H1 (cell line): ENCODE results near the gene RPS6KA2. TPM values are rescaled to one million over a fixed set of nuclear protein-coding genes. Genes with fewer than 3 reads are reported as not detected.

Source experiments
- CTCF ChIA-PET: fragments of 300-600 bp; sonication (Branson Sonifier 250); formaldehyde crosslinking; loops from one replicate; lab custom pipeline; 2021; ENCODE audit not compliant: partially characterized antibody; lab: Charles Lee
- POLR2A ChIA-PET: fragments of 300-600 bp; sonication (Branson Sonifier 250); formaldehyde crosslinking; loops from one replicate; lab custom pipeline; 2021; ENCODE audit warnings: inconsistent platforms; ENCODE audit not compliant: partially characterized antibody; lab: Charles Lee
- DNase-seq, 2 experiments: peaks; one replicate each; pipeline versions ENCODE4 v3.0.0 to v3.0.0-alpha.2; 2010 to 2022; ENCODE audit warnings: low spot score in 2 of 2, low read depth in 1 of 2, mixed read lengths in 1 of 2
- FAIRE-seq: peaks from 2 replicates; lab custom pipeline; 2011; peaks lifted over from hg19 to GRCh38; lab: Jason Lieb, UNC
- H2AFZ ChIP-seq: 2 replicates; pipeline ENCODE4 v1.8.1; 2012; ENCODE audit warnings: low read length, inconsistent platforms
- H2AK5ac ChIP-seq: 2 replicates; pipeline ENCODE4 v1.6.1; 2013; ENCODE audit warnings: low read depth, low read length
- H2BK120ac ChIP-seq: replicated peaks from 2 replicates; pipeline ENCODE3; 2013; ENCODE audit warnings: low read depth, low read length, inconsistent platforms
- H2BK12ac ChIP-seq: 2 replicates; pipeline ENCODE4 v1.6.1; 2013; ENCODE audit warnings: low read depth, low read length
- H2BK15ac ChIP-seq: 2 replicates; pipeline ENCODE4 v1.6.1; 2013; ENCODE audit warnings: low read length
- H2BK20ac ChIP-seq: 2 replicates; pipeline ENCODE4 v1.6.1; 2013; ENCODE audit warnings: low read length
- H2BK5ac ChIP-seq: 2 replicates; pipeline ENCODE4 v1.6.1; 2013; ENCODE audit warnings: low read depth, low read length
- H3K14ac ChIP-seq: 2 replicates; pipeline ENCODE4 v1.6.1; 2013; ENCODE audit warnings: inconsistent platforms; ENCODE audit not compliant: insufficient read length
- H3K18ac ChIP-seq: 2 replicates; pipeline ENCODE4 v1.6.1; 2013; ENCODE audit warnings: low read length; ENCODE audit errors: extremely low read depth
- H3K23ac ChIP-seq: 2 replicates; pipeline ENCODE4 v1.6.1; 2013; ENCODE audit warnings: inconsistent platforms; ENCODE audit not compliant: insufficient read length
- H3K23me2 ChIP-seq: 2 replicates; pipeline ENCODE4 v1.6.1; 2013; ENCODE audit warnings: low read depth, low read length
- H3K27ac ChIP-seq: 2 replicates; pipeline ENCODE4 v1.6.1; 2011; ENCODE audit warnings: low read depth, low read length, inconsistent platforms
- H3K27me3 ChIP-seq, 4 experiments: replicated peaks in 1 of 4; 1 replicate in 1 of 4; 2 replicates in 3 of 4; pipeline versions ENCODE4 v1.6.1 to v1.8.1; 2011 to 2013; ENCODE audit warnings: low read length in 3 of 4, mild to moderate bottlenecking in 3 of 4, inconsistent platforms in 2 of 4, mixed read lengths in 2 of 4, moderate library complexity in 1 of 4; ENCODE audit not compliant: control insufficient read depth in 3 of 4, insufficient read depth in 3 of 4; ENCODE audit errors: extremely low read depth in 1 of 4
- H3K36me3 ChIP-seq, 4 experiments: 2 replicates each; pipeline versions ENCODE4 v1.6.1 to v1.8.1; 2011 to 2013; ENCODE audit warnings: mild to moderate bottlenecking in 4 of 4, low read length in 3 of 4, moderate library complexity in 2 of 4, control low read depth in 1 of 4, inconsistent platforms in 1 of 4; ENCODE audit not compliant: insufficient read depth in 4 of 4, control insufficient read depth in 2 of 4
- H3K4ac ChIP-seq: replicated peaks from 2 replicates; pipeline ENCODE3; 2013; ENCODE audit warnings: low read length, low read depth, mixed read lengths, inconsistent platforms; ENCODE audit not compliant: insufficient read length
- H3K4me1 ChIP-seq, 4 experiments: replicated peaks in 1 of 4; 1 replicate in 1 of 4; 2 replicates in 3 of 4; pipeline versions ENCODE4 v1.6.1 to v1.8.1; 2011 to 2013; ENCODE audit warnings: low read length in 3 of 4, inconsistent platforms in 2 of 4, mixed read lengths in 1 of 4; ENCODE audit not compliant: insufficient read depth in 4 of 4, control insufficient read depth in 3 of 4
- H3K4me2 ChIP-seq, 2 experiments: 2 replicates each; pipeline versions ENCODE4 v1.6.1 to v1.8.1; 2011 to 2013; ENCODE audit warnings: low read depth in 2 of 2, low read length in 2 of 2, control low read depth in 1 of 2, inconsistent platforms in 1 of 2, mild to moderate bottlenecking in 1 of 2; ENCODE audit not compliant: insufficient read depth in 1 of 2
- H3K4me3 ChIP-seq, 4 experiments: fragments of 200-600, 300-600 bp in 1 of 4; sonication (generic), shearing (Covaris generic), sonication (Bioruptor Twin) in 1 of 4; 2 replicates each; pipeline versions ENCODE4 v1.5.1 to v1.8.1; 2011 to 2016; ENCODE audit warnings: low read length in 4 of 4, low read depth in 3 of 4, control low read depth in 2 of 4, inconsistent platforms in 2 of 4, mild to moderate bottlenecking in 2 of 4, mixed read lengths in 1 of 4, moderate library complexity in 1 of 4; ENCODE audit not compliant: insufficient read depth in 2 of 4; ENCODE audit errors: extremely low read depth in 1 of 4
- H3K56ac ChIP-seq: replicated peaks from 2 replicates; pipeline ENCODE3; 2013; ENCODE audit warnings: low read depth, mild to moderate bottlenecking, mixed read lengths, low read length, inconsistent platforms; ENCODE audit not compliant: insufficient read length
- H3K79me1 ChIP-seq: 2 replicates; pipeline ENCODE4 v1.6.1; 2013; ENCODE audit warnings: low read depth, low read length, control low read depth
- H3K79me2 ChIP-seq, 2 experiments: 2 replicates each; pipeline versions ENCODE4 v1.6.1 to v1.8.1; 2012 to 2013; ENCODE audit warnings: low read length in 2 of 2, mild to moderate bottlenecking in 2 of 2, inconsistent platforms in 1 of 2; ENCODE audit not compliant: insufficient read depth in 2 of 2, control insufficient read depth in 1 of 2
- H3K9ac ChIP-seq, 4 experiments: replicated peaks in 1 of 4; 1 replicate in 1 of 4; 2 replicates in 3 of 4; pipeline versions ENCODE4 v1.6.1 to v1.8.1; 2011 to 2013; ENCODE audit warnings: low read depth in 3 of 4, low read length in 3 of 4, control low read depth in 2 of 4, mild to moderate bottlenecking in 2 of 4, moderate library complexity in 2 of 4, inconsistent platforms in 1 of 4; ENCODE audit errors: extremely low read depth in 1 of 4
- H3K9me3 ChIP-seq, 2 experiments: 2 replicates each; pipeline versions ENCODE4 v1.6.1 to v1.8.1; 2012 to 2013; ENCODE audit warnings: mild to moderate bottlenecking in 2 of 2, moderate library complexity in 2 of 2, control low read depth in 1 of 2, inconsistent platforms in 1 of 2, low read depth in 1 of 2, low read length in 1 of 2, mixed read lengths in 1 of 2; ENCODE audit not compliant: insufficient read depth in 2 of 2
- H4K20me1 ChIP-seq, 2 experiments: replicated peaks in 1 of 2; 2 replicates each; pipeline versions ENCODE3 to v1.8.1; 2011 to 2013; ENCODE audit warnings: inconsistent platforms in 2 of 2, low read length in 2 of 2, mild to moderate bottlenecking in 1 of 2; ENCODE audit not compliant: insufficient read depth in 2 of 2, control insufficient read depth in 1 of 2
- H4K5ac ChIP-seq: 2 replicates; pipeline ENCODE4 v1.6.1; 2013; ENCODE audit warnings: low read length, low read depth, mixed read lengths, inconsistent platforms; ENCODE audit not compliant: insufficient read length
- H4K8ac ChIP-seq: 2 replicates; pipeline ENCODE4 v1.8.0; 2013; ENCODE audit warnings: mild to moderate bottlenecking, moderate library complexity, low read length, inconsistent platforms; ENCODE audit not compliant: insufficient read depth; ENCODE audit errors: extremely low read depth
- H4K91ac ChIP-seq: replicated peaks from 2 replicates; pipeline ENCODE3; 2013; ENCODE audit warnings: low read length, mixed read lengths, inconsistent platforms; ENCODE audit not compliant: insufficient read length
- ATF3 ChIP-seq: IDR thresholded peaks from 2 replicates; pipeline ENCODE4 v1.6.1; 2011; ENCODE audit warnings: low read depth, mild to moderate bottlenecking, low read length; ENCODE audit not compliant: insufficient read depth
- BCL11A ChIP-seq, 2 experiments: IDR thresholded peaks; one replicate each; pipeline ENCODE4 v1.6.1; 2011; ENCODE audit warnings: low read depth in 2 of 2, low read length in 2 of 2, mild to moderate bottlenecking in 2 of 2
- CEBPB ChIP-seq: IDR thresholded peaks from 2 replicates; pipeline ENCODE4 v1.6.1; 2012; ENCODE audit warnings: low read depth, low read length
- EGR1 ChIP-seq: IDR thresholded peaks from 2 replicates; pipeline ENCODE4 v1.6.1; 2011; ENCODE audit warnings: low read depth, low read length, borderline replicate concordance
- FOSL1 ChIP-seq: IDR thresholded peaks from 2 replicates; pipeline ENCODE4 v1.6.1; 2011; ENCODE audit warnings: mild to moderate bottlenecking, low read depth, low read length, moderate library complexity; ENCODE audit not compliant: insufficient read depth
- MAFK ChIP-seq: IDR thresholded peaks from 2 replicates; pipeline ENCODE4 v1.6.1; 2012; ENCODE audit warnings: low read depth, mild to moderate bottlenecking, improper control_type of control experiment, low read length
- PHF8 ChIP-seq: fragments of 200-600 bp; sonication (generic); conservative IDR thresholded peaks from 2 replicates; pipeline ENCODE4 v1.7.1; 2012; ENCODE audit warnings: low read depth, mild to moderate bottlenecking, inconsistent platforms, low read length, moderate library complexity
- RAD21 ChIP-seq, 2 experiments: IDR thresholded peaks in 1 of 2; conservative IDR thresholded peaks in 1 of 2; 2 replicates each; pipeline ENCODE4 v1.6.1; 2011; ENCODE audit warnings: low read depth in 2 of 2, low read length in 2 of 2, improper control_type of control experiment in 1 of 2, inconsistent platforms in 1 of 2, mild to moderate bottlenecking in 1 of 2, moderate library complexity in 1 of 2
- SAP30 ChIP-seq: fragments of 300-600 bp; sonication (generic); IDR thresholded peaks from 2 replicates; pipeline ENCODE4 v1.7.1; 2012; ENCODE audit warnings: low read length, moderate library complexity, mild to moderate bottlenecking, inconsistent platforms; ENCODE audit not compliant: insufficient read depth, insufficient replicate concordance
- WGBS, 2 experiments: shearing (Covaris generic) in 1 of 2; methylation state at CpG; one replicate each; pipeline versions ENCODE4 v1.1.6 to v1.1.7; 2013 to 2015; ENCODE audit warnings: low lambda C conversion rate in 2 of 2, mixed read lengths in 2 of 2, inconsistent platforms in 1 of 2, low coverage in 1 of 2, missing lambda C conversion rate in 1 of 2; ENCODE audit not compliant: insufficient replicate concordance in 2 of 2, insufficient coverage in 1 of 2, insufficient read length in 1 of 2; ENCODE audit errors: extremely low coverage in 1 of 2, missing lambda C conversion rate in 1 of 2; 5-methylcytosine and 5-hydroxymethylcytosine counted together
- polyA plus RNA-seq, 7 experiments: library from polyadenylated mRNA; depleted of rRNA in 3 of 7; stranded (reverse) in 5 of 7; unstranded in 2 of 7; fragments of >200 nt in 5 of 7; fragments of 200-250 nt in 2 of 7; gene quantifications; 1 replicate in 5 of 7; 2 replicates in 1 of 7; 4 replicates in 1 of 7; pipeline versions ENCODE4 v1.2.1 to v1.2.3, GENCODE V29; 2011 to 2013; ENCODE audit warnings: missing spikeins in 2 of 7, mixed read lengths in 2 of 7
- total RNA-seq: library from RNA; stranded (reverse); fragmentation: NEBNext Ultra II Directional; extraction: Animal tissue kit (Norgen Biotek cat#: 25700); gene quantifications from 2 replicates; pipeline ENCODE4 v1.2.1, GENCODE V29; 2021
- TF ChIP-seq, protein P1 (sequence below): IDR thresholded peaks from 2 replicates; pipeline ENCODE4 v1.6.1; 2012; ENCODE audit warnings: inconsistent platforms

RPS6KA2 gene
- total and polyA plus RNA-seq, 2 of the 8 experiments (the other 6 are each of a cell fraction or from before 2014, with no cell fraction given), result 8.8 to 25.7 TPM

GRCh38 chr6:166672146-166672545, 45.1 kb upstream of the RPS6KA2 start:
- H3K4me3 ChIP-seq, result no peak overlapping the region
- no peaks in the 10 kb centered on the region for H3K79me1 ChIP-seq
- no peak overlapping the region for H2AFZ ChIP-seq
- no peak overlapping the region for H3K56ac ChIP-seq
- H3K23ac ChIP-seq, result no peak overlapping the region
- no peak for TF ChIP-seq ATF3
- no peak for TF ChIP-seq BCL11A (IDR thresholded peaks at IDR 0.05; ENCODE audit: low read depth in 2 of 2, low read length in 2 of 2)
- TF ChIP-seq FOSL1, result no peak
- TF ChIP-seq CEBPB, result no peak
- TF ChIP-seq PHF8, result no peak
- no peak for TF ChIP-seq MAFK
- TF ChIP-seq EGR1, result no peak
- TF ChIP-seq RAD21 (IDR thresholded peaks at IDR 0.05 in 1 of 2, conservative IDR thresholded peaks at IDR 0.05 in 1 of 2; ENCODE audit: low read depth in 2 of 2, low read length in 2 of 2), result no peak
- TF ChIP-seq SAP30, result no peak
- TF ChIP-seq, protein P1, sequence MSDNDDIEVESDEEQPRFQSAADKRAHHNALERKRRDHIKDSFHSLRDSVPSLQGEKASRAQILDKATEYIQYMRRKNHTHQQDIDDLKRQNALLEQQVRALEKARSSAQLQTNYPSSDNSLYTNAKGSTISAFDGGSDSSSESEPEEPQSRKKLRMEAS, result no peak
- ChIA-PET POLR2A (interaction anchor here (1.6 kb wide), 1 partner anchor 12 kb away, joined by 3 read pairs; no protein-coding TSS in a partner anchor), CTCF (no interaction called here)
- DNase-seq (no peak), FAIRE-seq (no peak)
- no peak overlapping the region for H4K5ac ChIP-seq
- no peaks in the 10 kb centered on the region for H4K20me1 ChIP-seq
- peaks cover 0 to 3% of the 10 kb centered on the region in 2 experiments; a peak in 1 of 4 replicates for H3K9me3 ChIP-seq
- no peak overlapping the region for H2BK12ac ChIP-seq
- no peak overlapping the region for H2BK15ac ChIP-seq
- H2AK5ac ChIP-seq, result no peak overlapping the region
- H3K14ac ChIP-seq, result no peak overlapping the region
- no peak overlapping the region for H2BK120ac ChIP-seq
- H3K79me2 ChIP-seq, result no peaks in the 10 kb centered on the region
- no peak overlapping the region for H3K9ac ChIP-seq
- no peak overlapping the region for H4K8ac ChIP-seq
- H3K18ac ChIP-seq, result no peak overlapping the region
- no peak overlapping the region for H3K27ac ChIP-seq
- no peak overlapping the region for H4K91ac ChIP-seq
- H3K23me2 ChIP-seq, result no peaks in the 10 kb centered on the region
- H3K27me3 ChIP-seq, result peaks cover 0 to 6% (median 2%) of the 10 kb centered on the region in 4 experiments; a peak in 1 of 7 replicates
- H3K4me2 ChIP-seq, result no peak overlapping the region
- 84% methylated on average over 12 of the region's 12 CpGs; no CpG with 5 or more reads in 1 of the 2 experiments for WGBS, 2 experiments
- no peak overlapping the region for H2BK5ac ChIP-seq
- H3K4ac ChIP-seq, result no peak overlapping the region
- no peak overlapping the region for H2BK20ac ChIP-seq
- H3K4me1 ChIP-seq, result peaks cover 3 to 11% (median 6%) of the 10 kb centered on the region in 4 experiments
- H3K36me3 ChIP-seq, result no peaks in the 10 kb centered on the region
